Glutamatergic neuron (in vitro differentiated cells): ENCODE data around the gene USH2A. TPM values are rescaled to one million over a fixed set of nuclear protein-coding genes. Genes with fewer than 3 reads are reported as not detected.

Experiments
- DNase-seq: peaks from one replicate; pipeline ENCODE4 v3.0.0; 2022
- H3K27ac Mint-ChIP-seq: one replicate; pipeline ENCODE4 v1.8.0; 2020; ENCODE audit warnings: mild to moderate bottlenecking, mixed read lengths, inconsistent platforms; ENCODE audit not compliant: unreplicated experiment
- H3K27me3 Mint-ChIP-seq: one replicate; pipeline ENCODE4 v1.8.0; 2020; ENCODE audit warnings: mild to moderate bottlenecking, moderate library complexity, mixed read lengths, inconsistent platforms; ENCODE audit not compliant: unreplicated experiment
- H3K36me3 Mint-ChIP-seq: one replicate; pipeline ENCODE4 v1.8.0; 2020; ENCODE audit warnings: mild to moderate bottlenecking, mixed read lengths, inconsistent platforms; ENCODE audit not compliant: unreplicated experiment
- H3K4me1 Mint-ChIP-seq: one replicate; pipeline ENCODE4 v1.8.0; 2020; ENCODE audit warnings: mild to moderate bottlenecking, low read depth, mixed read lengths, inconsistent platforms; ENCODE audit not compliant: unreplicated experiment
- H3K4me3 Mint-ChIP-seq: one replicate; pipeline ENCODE4 v1.8.0; 2020; ENCODE audit warnings: mild to moderate bottlenecking, mixed read lengths, inconsistent platforms; ENCODE audit not compliant: unreplicated experiment
- H3K9me3 Mint-ChIP-seq: one replicate; pipeline ENCODE4 v1.8.0; 2020; ENCODE audit warnings: mild to moderate bottlenecking, moderate library complexity, mixed read lengths, inconsistent platforms; ENCODE audit not compliant: unreplicated experiment
- CTCF ChIP-seq: fragments of 200-600 bp; sonication (generic); IDR thresholded peaks from one replicate; pipeline ENCODE4 v1.5.0; 2021; ENCODE audit not compliant: partially characterized antibody, unreplicated experiment
- total RNA-seq: library from RNA; stranded (reverse); fragmentation: NEBNext Ultra II Directional; extraction: Animal tissue kit (Norgen Biotek cat#: 25700); gene quantifications from one replicate; pipeline ENCODE4 v1.2.1, GENCODE V29; 2021; ENCODE audit not compliant: unreplicated experiment

Gene USH2A
- total RNA-seq, 1 donor from 2014 or later = not detected

- H3K4me3 Mint-ChIP-seq = no peak overlapping the region
- no peaks in the 10 kb centered on the region for H3K4me1 Mint-ChIP-seq
- H3K36me3 Mint-ChIP-seq = no peaks in the 10 kb centered on the region
- peak; percentile 67 for DNase-seq
- H3K27me3 Mint-ChIP-seq = no peaks in the 10 kb centered on the region
- H3K27ac Mint-ChIP-seq = no peak overlapping the region
- no peaks in the 10 kb centered on the region for H3K9me3 Mint-ChIP-seq
- TF ChIP-seq CTCF = no peak
Observed at GRCh38 chr1:215957663-215958062, 465.6 kb downstream of the USH2A start.

GRCh38 chr1:215932558-215932957 is 490.7 kb downstream of the USH2A start:
- TF ChIP-seq CTCF = no peak
- H3K27ac Mint-ChIP-seq = no peak overlapping the region
- H3K4me3 Mint-ChIP-seq = no peak overlapping the region
- no peaks in the 10 kb centered on the region for H3K36me3 Mint-ChIP-seq
- H3K4me1 Mint-ChIP-seq = peaks cover 3% of the 10 kb centered on the region
- H3K9me3 Mint-ChIP-seq = no peaks in the 10 kb centered on the region
- H3K27me3 Mint-ChIP-seq = no peaks in the 10 kb centered on the region
- no peak for DNase-seq

- no peak for TF ChIP-seq CTCF
- no peaks in the 10 kb centered on the region for H3K27me3 Mint-ChIP-seq
- no peaks in the 10 kb centered on the region for H3K9me3 Mint-ChIP-seq
- no peaks in the 10 kb centered on the region for H3K4me1 Mint-ChIP-seq
- DNase-seq = no peak
- no peak overlapping the region for H3K27ac Mint-ChIP-seq
- no peaks in the 10 kb centered on the region for H3K36me3 Mint-ChIP-seq
- H3K4me3 Mint-ChIP-seq = no peak overlapping the region
Observed at GRCh38 chr1:215926670-215927069, 496.6 kb downstream of the USH2A start.

GRCh38 chr1:215923129-215923824 is 500.0 kb downstream of the USH2A start:
- Mint-ChIP-seq H3K9me3 (no peaks in the 10 kb centered on the region), H3K4me3 (no peak overlapping the region), H3K4me1 (no peaks in the 10 kb centered on the region), H3K27me3 (no peaks in the 10 kb centered on the region), H3K36me3 (no peaks in the 10 kb centered on the region), H3K27ac (no peak overlapping the region)
- DNase-seq = no peak
- no peak for TF ChIP-seq CTCF

- TF ChIP-seq CTCF = peak; percentile 26
- Mint-ChIP-seq H3K27ac (no peak overlapping the region), H3K36me3 (no peaks in the 10 kb centered on the region), H3K27me3 (no peaks in the 10 kb centered on the region), H3K4me3 (no peak overlapping the region), H3K4me1 (peaks cover 20% of the 10 kb centered on the region), H3K9me3 (peaks cover 3% of the 10 kb centered on the region)
- no peak for DNase-seq
Observed at GRCh38 chr1:215911406-215911968, 511.8 kb downstream of the USH2A start.
